Panc1 (cell line): ENCODE data around the gene TRABD2B.

Experiments
- POLR2AphosphoS5 ChIP-seq: IDR thresholded peaks from 2 replicates; pipeline ENCODE4 v1.6.1; 2012; ENCODE audit warnings: mild to moderate bottlenecking, low read depth, low read length, moderate library complexity
- SIN3A ChIP-seq: IDR thresholded peaks from 2 replicates; pipeline ENCODE4 v1.6.1; 2012; ENCODE audit warnings: low read depth, mild to moderate bottlenecking, low read length, moderate library complexity, borderline replicate concordance; ENCODE audit not compliant: insufficient read depth
- TCF7L2 ChIP-seq: IDR thresholded peaks from 2 replicates; pipeline ENCODE4 v1.6.1; 2011; ENCODE audit warnings: mild to moderate bottlenecking, low read depth, low read length, inconsistent platforms
- TF ChIP-seq, protein P1 (sequence below): fragments of 450-650 bp; IDR thresholded peaks from 2 replicates; pipeline ENCODE4 v1.5.1; 2017; ENCODE audit warnings: mild to moderate bottlenecking
- TF ChIP-seq, protein P2 (sequence below), 2 experiments: IDR thresholded peaks; 2 replicates each; pipeline ENCODE4 v1.6.1; 2011 to 2012; ENCODE audit warnings: low read depth in 2 of 2, control low read depth in 1 of 2, low read length in 1 of 2, mild to moderate bottlenecking in 1 of 2, moderate library complexity in 1 of 2; ENCODE audit not compliant: insufficient read depth in 1 of 2

DNA sequence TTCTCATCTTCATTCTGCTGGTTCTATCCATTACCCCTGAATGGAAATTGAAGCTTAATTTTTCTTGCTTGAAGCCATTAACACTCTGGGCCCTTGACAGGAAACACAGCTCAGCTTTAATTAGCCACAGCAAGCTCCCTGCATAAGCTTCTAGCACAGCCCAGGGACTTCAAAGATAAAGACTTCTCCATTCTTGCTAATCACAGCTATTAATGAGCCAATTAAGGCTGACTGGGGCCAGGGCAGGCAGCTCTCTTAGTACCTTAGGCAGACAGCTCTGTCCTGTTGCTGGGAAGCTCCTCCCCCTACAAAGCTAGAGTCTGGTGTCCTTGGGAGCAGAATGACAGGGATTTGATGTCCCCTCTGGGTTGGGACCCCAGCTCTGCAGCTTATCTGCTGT lies 27.9 kb upstream of the TRABD2B start:
- TF ChIP-seq, protein P1, sequence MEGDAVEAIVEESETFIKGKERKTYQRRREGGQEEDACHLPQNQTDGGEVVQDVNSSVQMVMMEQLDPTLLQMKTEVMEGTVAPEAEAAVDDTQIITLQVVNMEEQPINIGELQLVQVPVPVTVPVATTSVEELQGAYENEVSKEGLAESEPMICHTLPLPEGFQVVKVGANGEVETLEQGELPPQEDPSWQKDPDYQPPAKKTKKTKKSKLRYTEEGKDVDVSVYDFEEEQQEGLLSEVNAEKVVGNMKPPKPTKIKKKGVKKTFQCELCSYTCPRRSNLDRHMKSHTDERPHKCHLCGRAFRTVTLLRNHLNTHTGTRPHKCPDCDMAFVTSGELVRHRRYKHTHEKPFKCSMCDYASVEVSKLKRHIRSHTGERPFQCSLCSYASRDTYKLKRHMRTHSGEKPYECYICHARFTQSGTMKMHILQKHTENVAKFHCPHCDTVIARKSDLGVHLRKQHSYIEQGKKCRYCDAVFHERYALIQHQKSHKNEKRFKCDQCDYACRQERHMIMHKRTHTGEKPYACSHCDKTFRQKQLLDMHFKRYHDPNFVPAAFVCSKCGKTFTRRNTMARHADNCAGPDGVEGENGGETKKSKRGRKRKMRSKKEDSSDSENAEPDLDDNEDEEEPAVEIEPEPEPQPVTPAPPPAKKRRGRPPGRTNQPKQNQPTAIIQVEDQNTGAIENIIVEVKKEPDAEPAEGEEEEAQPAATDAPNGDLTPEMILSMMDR = no peak
- TF ChIP-seq POLR2AphosphoS5 (no peak), SIN3A (no peak), TCF7L2 (no peak)
- TF ChIP-seq, protein P2, sequence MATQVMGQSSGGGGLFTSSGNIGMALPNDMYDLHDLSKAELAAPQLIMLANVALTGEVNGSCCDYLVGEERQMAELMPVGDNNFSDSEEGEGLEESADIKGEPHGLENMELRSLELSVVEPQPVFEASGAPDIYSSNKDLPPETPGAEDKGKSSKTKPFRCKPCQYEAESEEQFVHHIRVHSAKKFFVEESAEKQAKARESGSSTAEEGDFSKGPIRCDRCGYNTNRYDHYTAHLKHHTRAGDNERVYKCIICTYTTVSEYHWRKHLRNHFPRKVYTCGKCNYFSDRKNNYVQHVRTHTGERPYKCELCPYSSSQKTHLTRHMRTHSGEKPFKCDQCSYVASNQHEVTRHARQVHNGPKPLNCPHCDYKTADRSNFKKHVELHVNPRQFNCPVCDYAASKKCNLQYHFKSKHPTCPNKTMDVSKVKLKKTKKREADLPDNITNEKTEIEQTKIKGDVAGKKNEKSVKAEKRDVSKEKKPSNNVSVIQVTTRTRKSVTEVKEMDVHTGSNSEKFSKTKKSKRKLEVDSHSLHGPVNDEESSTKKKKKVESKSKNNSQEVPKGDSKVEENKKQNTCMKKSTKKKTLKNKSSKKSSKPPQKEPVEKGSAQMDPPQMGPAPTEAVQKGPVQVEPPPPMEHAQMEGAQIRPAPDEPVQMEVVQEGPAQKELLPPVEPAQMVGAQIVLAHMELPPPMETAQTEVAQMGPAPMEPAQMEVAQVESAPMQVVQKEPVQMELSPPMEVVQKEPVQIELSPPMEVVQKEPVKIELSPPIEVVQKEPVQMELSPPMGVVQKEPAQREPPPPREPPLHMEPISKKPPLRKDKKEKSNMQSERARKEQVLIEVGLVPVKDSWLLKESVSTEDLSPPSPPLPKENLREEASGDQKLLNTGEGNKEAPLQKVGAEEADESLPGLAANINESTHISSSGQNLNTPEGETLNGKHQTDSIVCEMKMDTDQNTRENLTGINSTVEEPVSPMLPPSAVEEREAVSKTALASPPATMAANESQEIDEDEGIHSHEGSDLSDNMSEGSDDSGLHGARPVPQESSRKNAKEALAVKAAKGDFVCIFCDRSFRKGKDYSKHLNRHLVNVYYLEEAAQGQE (IDR thresholded peaks at IDR 0.05; ENCODE audit: insufficient read depth in 1 of 2, low read depth in 2 of 2, low read length in 1 of 2) = no peak
